Left colon (tissue), 2 donors: ENCODE measurements around the gene SHH. TPM values are rescaled to one million over a fixed set of nuclear protein-coding genes. Genes with fewer than 3 reads are reported as not detected.

Experiments
- ATAC-seq: fragments of 200-7000 bp; cut with Tn5 transposase; one replicate; pipeline ENCODE4 v1.9.1; 2020; ENCODE audit warnings: mild to moderate bottlenecking, moderate library complexity
- DNase-seq, 2 donors: peaks; one replicate each; pipeline ENCODE4 v3.0.0-alpha.2; 2020
- intact Hi-C, 2 donors: fragments of 100-400 bp; cut with DNase I in 1 of 2; cut with micrococcal nuclease in 1 of 2; formaldehyde crosslinking; loops; one replicate each; pipeline versions ENCODE4 v1.11.2 to v1.14.0; 2022; cut with DNase I, micrococcal nuclease
- total RNA-seq, 2 donors: library from RNA; stranded (reverse); fragmentation: NEBNext Ultra II Directional; extraction: Animal tissue kit (Norgen Biotek cat#: 25700); gene quantifications; one replicate each; pipeline ENCODE4 v1.2.1, GENCODE V29; 2021
- donor health status: DM: no; HTN: no; CAD: no.
- donor health status: DM: yes; HTN: yes; CAD: no.

SHH gene
- total RNA-seq, 2 donors from 2014 or later: 3.4 to 9.4 TPM

GRCh38 chr7:155809947-155810769 is 2.1 kb downstream of the SHH start:
- ATAC-seq (no peak), DNase-seq (no peak)
- intact Hi-C loops: no loop called here

GRCh38 chr7:155809332-155809946 is 2.8 kb downstream of the SHH start:
- peak; percentile 31 for ATAC-seq
- no peak for DNase-seq
- intact Hi-C loops: no loop called here

- ATAC-seq: peak; percentile 48
- intact Hi-C loops: no loop called here
Measured at GRCh38 chr7:155808549-155809331, 3.5 kb downstream of the SHH start.

GRCh38 chr7:155807789-155808548 is 4.3 kb downstream of the SHH start:
- DNase-seq (peak; percentile 73 to 88), ATAC-seq (peak; percentile 52)

More at GRCh38 chr7:155808549-155809331, 3.5 kb downstream of the SHH start:
- DNase-seq: peak; percentile 63 to 68

GRCh38 chr7:155807065-155807671 is 5.1 kb downstream of the SHH start:
- DNase-seq (no peak), ATAC-seq (no peak)
- intact Hi-C loops: no loop called here

More at GRCh38 chr7:155807789-155808548, 4.3 kb downstream of the SHH start:
- intact Hi-C loops: no loop called here

GRCh38 chr7:155806096-155806871 is 6.0 kb downstream of the SHH start:
- no peak for ATAC-seq
- no peak for DNase-seq
- intact Hi-C loops: no loop called here

GRCh38 chr7:155805826-155806095 is 6.5 kb downstream of the SHH start:
- DNase-seq (peak in 1 of 2 donors; percentile 28), ATAC-seq (no peak)
- intact Hi-C loops: no loop called here

DNA sequence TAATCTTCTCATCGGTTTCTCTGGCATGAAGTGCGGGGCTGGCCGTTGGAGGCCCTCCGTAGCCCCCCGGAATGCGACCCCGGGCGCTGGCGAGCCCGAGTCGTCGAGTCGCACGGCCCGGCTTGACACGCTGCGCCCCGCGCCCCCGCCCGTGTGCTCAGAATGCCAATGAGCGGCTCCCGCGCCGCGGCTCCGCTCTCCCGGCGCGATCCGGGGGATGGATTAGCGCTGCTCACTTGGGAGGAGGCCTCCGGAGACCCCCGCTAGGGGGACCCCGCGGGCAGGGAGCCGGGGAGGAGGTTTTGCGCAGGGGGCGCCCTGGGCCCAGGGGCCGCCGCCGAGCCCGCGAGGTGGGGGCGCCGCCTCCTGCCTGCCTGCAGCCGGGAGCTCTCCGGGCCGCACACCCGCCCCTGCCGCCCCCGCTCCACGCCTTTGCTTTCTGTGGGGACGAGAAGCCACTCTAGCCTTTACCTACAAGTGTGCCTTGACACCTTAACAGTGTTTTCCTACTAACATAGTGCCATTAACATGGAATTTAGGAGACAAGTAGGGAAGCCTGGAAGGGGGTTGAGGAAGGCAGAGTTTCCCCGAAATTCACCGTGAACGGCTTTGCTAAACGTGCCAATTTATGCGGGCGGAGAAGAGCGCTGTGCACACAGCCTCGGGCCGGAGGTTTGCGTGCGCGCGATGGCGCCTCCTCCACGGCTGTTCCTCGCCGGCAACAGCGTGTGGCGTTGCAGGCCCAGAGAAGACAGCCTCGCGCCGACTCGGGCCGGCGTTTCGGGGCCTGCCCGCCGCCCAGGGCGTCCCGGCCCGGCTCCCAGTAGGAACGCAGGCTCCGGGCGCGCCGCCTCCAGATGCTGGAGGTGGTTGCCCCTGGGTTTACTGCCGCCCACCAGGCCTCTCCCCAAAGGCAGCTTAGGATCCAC is 7.1 kb downstream of the SHH start:
- DNase-seq (peak in 1 of 2 donors; percentile 82), ATAC-seq (peak; percentile 23)
- intact Hi-C loops: no loop called here

GRCh38 chr7:155804431-155804831 is 7.8 kb downstream of the SHH start:
- ATAC-seq (no peak), DNase-seq (no peak)
- intact Hi-C loops: no loop called here

- intact Hi-C loops: no loop called here
- ATAC-seq (peak; percentile 71), DNase-seq (peak; percentile 84 to 85)
Measured at GRCh38 chr7:155803418-155804376, 8.6 kb downstream of the SHH start.

GRCh38 chr7:155802906-155803417 is 9.3 kb downstream of the SHH start:
- DNase-seq (no peak), ATAC-seq (no peak)
- intact Hi-C loops: no loop called here

DNA sequence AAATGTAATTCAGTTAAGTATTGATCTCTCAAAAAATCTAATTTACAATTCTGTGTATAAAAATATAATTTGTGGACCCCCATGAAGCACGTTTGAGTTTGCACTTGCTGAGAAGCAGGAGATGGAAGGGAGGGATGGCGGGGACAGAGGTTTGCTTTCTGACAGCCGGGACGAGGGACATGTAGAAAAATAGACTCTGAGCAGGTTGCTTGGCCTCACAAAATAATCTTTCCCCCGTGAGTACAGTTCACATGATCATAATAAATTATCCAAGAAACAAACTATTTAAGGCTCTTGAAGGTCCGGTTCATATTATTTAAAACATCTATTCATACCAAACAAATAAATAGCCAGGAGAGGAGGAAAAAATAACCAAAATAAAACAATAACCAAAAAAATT is 10.0 kb downstream of the SHH start:
- no peak for ATAC-seq
- intact Hi-C loops: no loop called here
- DNase-seq: no peak

DNA sequence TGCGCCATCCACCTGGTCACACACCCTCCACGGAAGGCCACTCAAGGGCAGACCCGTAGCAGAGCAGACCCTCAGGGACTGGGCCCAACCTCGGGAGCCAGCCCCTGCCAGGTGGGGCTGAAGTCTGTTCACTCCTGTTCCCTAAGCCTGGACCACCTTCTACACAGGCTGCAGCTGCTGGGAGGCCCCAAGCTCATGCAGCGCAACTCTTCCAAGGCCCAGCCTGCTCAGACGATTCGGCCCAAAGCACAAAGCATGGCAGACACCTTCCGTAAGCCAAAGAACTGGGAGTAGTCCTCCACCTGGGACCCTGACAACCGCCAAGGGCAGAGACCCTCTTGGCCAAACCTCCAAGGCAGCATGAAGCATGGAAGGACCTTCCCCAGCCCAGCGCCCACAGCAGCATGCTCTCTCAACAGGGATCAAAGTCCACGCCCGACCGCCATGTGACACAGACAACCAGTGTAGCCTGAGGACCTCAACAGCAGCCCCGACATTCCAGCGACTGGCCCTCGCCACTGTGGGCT is 11.5 kb downstream of the SHH start:
- intact Hi-C loops: no loop called here
- ATAC-seq: no peak
- DNase-seq: no peak

DNA sequence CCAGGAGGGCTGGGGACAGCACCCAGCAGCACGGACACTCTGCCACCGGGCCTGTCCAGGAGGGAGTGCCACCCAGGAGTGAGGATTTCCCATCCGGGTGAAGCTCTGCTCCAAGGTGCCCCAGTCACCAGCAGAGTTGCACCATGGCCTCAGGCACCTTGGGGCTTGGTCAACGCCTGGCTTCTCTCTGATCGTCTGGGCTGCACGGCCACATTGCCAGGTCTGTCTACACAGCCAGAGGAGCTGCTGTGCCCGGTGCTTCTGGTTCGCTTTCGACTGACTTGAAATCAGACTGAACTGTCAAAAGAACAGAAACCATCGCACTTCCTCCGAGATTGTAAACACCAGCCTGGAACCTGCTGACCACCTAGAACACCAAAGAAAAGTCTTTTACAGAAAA is 12.0 kb downstream of the SHH start:
- ATAC-seq (no peak), DNase-seq (no peak)
- intact Hi-C loops: no loop called here

DNA sequence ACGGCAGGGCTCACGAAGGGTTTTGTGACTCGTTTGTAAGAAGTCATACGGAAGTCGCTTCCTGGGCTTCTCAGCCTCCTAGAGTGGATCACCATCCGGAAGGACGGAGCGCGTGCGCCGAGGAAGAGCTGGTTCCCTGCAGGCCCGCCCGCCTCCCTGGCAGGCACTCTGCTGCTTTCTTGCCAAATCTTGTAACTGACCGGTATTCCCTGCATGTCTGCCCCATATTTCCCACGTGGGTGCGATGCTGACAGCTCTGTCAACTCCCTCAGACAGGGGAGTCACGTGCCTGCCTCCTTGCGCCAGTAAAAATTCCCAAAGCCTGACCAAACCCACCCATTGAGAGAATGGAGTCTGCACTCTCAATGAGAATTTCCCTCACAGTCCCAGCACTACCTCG is 12.7 kb downstream of the SHH start:
- intact Hi-C loops: loop anchor here in 1 of 2 donors (5.0 to 10.0 kb wide), 2 partner anchors 675 to 963 kb away; no protein-coding TSS in a partner anchor
- no peak for DNase-seq
- ATAC-seq: no peak
